Hypothalamus (tissue), 51 donors: ENCODE data around the gene CEBPG.

Experiments used
- DNase-seq, 51 donors: peaks; one replicate each; lab custom pipeline; 2025; lab: John Stamatoyannopoulos, UW

CEBPG gene

DNA sequence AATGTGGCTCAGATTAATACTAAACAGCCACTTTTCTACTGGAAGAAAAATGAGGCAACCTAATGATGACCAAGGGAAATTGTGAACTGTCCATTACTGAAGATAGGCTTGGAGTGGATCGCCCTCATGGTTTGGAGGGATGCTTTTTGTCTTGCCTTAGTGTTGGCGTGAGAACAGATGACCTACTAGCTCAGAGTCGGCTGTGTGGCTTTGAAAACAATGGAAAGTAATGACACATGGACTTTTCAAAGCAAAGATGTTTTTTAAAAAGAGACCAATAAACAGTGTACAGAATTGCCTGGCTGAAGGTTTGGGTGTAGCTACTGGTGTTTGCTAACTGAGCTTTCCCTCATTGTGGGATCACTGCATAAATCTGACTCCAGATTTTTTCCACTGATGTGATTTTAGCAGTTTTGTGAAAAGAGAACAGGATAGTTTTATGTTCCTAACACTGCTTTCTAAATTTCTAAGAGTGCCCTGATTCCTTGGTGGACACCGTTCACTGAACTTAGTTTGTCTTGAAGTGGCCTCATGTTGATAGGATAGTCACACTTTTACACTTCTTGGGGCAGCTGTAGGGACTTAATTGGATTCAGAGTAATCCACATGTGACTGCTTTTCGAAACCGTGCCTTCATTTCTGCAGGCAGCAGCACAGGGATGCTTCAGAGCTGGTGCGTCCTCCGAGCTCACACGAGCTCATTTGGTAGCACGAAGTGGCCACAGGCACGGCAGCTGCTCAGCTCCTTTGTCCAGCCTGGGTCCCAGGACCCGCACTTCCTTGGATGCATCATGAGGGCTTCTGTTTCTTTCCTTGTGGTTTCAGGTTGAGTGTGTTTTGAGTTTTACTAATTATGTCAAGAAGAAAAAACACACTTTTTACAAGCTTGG is 4.3 kb downstream of the CEBPG start:
- DNase-seq = no peak

DNA sequence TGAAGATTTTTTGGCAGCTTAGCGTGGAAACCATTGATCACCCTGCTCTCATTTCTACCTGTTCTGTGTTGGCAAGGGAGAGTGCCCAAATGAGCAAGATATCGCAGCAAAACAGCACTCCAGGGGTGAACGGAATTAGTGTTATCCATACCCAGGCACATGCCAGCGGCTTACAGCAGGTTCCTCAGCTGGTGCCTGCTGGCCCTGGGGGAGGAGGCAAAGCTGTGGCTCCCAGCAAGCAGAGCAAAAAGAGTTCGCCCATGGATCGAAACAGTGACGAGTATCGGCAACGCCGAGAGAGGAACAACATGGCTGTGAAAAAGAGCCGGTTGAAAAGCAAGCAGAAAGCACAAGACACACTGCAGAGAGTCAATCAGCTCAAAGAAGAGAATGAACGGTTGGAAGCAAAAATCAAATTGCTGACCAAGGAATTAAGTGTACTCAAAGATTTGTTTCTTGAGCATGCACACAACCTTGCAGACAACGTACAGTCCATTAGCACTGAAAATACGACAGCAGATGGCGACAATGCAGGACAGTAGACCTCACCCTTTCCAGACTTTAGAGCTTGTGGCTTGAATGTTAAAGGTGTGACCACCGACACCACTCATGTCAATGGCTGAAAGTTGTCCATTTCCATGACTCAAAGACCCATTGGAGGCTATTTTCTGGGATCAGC is 5.8 kb downstream of the CEBPG start:
- DNase-seq = no peak

DNA sequence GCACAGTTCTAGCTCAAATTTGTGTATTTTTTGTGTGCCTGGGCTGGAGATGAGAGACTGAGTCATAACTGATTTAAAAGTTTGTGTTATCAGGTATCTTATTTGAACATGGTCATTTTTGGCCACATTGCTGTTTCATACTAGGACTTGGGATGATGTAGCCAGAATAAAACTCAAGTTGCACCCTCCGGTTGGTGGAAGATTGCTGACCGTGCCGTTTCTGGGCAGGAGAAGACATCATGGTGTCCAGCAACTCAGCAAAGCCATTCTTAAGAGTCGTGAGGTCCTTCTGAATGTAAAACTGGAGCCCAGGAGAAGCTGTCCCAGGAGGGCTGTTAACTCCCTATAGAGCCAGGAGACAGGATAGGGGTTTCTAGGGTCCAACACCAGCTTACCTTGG is 7.6 kb downstream of the CEBPG start:
- no peak for DNase-seq

DNA sequence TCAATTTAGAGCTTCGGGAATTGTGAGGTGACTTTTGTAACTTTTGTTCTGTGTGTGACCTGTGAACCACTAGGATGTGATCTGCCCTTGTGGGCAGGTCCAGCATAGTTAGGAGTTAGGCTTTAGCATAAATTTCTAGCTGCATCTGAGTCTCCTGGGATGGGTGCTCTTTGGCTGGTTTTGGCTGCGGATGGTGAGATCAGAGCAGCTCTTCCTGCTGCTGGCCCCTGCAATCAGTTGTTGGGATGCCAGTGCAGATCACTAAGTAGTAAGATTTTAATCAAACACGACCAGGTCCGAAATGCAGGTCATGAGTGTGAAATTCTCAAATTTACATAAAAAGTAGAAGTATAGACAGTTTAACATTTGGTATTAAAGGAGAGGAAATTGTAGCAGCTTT is 8.5 kb downstream of the CEBPG start:
- DNase-seq = no peak

DNA sequence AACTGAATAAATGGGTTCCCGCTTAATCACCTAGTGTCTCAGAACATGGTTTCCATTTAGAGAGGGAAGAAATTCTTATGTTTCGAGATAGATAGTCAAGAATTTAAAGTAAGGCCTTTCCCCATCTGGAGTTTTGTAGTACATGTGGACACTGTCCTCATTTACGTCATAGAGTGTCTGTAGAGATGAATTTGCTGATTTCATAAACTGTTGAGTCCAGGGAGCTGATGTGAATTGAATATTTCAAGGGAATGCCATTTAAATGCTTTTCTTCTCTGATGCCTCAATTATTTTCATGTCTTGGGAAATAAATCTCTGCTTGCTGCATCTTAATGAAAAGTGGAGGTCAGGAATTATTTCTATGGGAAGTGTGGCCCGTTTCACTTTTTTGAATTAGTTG is 9.5 kb downstream of the CEBPG start:
- no peak for DNase-seq

DNA sequence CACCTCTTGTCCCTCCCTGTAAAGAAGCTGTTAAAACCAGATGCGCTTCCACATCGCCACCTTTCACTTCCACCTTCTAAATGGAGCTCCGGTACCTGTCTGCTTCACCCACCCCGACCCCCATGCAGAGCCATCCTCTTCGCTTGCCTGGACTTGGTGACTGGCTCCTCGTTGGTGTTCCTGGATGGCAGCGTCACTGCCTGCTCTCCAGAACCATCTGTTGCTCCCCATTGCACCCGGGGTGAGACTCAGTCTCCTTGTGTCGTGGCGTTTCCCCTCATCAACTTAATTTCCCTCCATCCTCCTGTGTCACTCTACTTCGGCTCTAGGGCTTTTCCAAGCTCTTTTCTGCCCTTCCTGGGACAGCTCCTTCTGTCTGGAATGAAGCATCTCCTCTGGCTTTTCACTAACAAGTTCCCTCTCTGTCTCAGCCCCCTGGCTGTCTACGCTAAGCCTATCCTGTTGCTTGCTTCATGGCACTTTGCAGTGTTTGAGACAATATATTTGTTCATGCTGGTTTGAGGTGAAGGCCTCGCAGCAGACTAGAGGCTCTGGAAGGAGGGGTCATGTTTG is 10.3 kb downstream of the CEBPG start:
- no peak for DNase-seq

DNA sequence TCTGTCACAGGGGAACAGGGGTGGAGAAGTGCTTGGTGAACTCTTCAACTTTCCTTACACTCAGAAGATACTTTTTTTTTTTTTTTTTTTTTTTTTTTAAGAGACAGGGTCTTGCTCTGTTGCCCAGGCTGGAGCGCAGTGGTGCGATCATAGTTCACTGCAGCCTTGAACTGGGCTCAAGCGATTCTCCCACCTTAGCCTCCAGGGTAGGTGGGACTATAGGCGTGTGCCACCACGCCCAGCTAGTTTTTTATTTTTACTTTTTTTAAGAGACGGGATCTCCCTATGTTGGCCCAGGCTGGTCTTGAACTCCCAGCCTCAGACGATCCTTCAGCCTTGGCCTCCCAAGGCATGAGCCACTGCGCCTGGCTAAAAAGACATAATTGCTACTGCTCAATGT is 11.5 kb downstream of the CEBPG start:
- DNase-seq = no peak

DNA sequence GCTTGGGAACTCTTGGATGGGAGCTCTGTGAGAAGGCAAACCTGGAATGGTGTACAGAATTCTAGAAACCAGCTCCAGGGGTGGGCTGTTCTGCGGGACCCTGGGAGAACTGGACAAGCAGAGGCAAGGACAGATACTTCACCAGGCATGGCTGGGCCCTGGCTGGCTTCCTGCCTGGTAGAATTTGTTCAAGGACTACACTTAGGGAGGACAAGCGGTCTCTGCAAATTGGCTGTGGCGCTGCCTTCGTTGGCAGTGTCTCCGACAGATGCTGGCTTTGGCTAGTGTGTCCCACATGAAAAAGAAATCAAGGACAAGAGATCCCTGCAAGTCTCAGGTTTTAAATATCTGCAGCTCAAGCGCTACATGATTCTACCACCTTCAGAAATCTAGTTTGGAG is 12.4 kb downstream of the CEBPG start:
- DNase-seq = peak in 15 of 51 donors; percentile 8 to 61 (median 39)

DNA sequence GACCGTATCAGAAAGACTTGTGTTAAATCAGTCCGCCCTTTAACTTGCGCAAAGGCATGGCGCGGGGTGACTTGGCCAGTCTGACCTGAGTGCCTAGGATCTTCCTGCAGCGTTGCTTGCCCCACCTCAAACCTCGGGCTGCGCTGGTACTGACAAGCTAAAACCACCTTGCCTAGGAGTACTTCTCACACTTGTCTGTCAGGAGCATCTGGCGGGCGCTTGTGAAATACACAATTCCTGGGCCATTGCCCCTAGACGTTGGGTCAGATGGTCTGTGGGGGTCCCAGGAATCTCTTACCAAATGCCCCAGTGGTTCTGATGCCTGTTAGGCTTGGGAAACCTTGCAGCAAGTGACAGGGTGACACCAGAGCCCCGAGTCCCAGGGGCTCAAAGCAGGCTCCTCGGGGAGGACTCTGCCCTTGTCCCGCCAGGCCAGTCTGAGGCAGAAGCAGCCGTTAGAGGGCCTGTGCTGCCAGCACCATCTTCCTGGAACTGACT is 12.9 kb downstream of the CEBPG start:
- DNase-seq = no peak

DNA sequence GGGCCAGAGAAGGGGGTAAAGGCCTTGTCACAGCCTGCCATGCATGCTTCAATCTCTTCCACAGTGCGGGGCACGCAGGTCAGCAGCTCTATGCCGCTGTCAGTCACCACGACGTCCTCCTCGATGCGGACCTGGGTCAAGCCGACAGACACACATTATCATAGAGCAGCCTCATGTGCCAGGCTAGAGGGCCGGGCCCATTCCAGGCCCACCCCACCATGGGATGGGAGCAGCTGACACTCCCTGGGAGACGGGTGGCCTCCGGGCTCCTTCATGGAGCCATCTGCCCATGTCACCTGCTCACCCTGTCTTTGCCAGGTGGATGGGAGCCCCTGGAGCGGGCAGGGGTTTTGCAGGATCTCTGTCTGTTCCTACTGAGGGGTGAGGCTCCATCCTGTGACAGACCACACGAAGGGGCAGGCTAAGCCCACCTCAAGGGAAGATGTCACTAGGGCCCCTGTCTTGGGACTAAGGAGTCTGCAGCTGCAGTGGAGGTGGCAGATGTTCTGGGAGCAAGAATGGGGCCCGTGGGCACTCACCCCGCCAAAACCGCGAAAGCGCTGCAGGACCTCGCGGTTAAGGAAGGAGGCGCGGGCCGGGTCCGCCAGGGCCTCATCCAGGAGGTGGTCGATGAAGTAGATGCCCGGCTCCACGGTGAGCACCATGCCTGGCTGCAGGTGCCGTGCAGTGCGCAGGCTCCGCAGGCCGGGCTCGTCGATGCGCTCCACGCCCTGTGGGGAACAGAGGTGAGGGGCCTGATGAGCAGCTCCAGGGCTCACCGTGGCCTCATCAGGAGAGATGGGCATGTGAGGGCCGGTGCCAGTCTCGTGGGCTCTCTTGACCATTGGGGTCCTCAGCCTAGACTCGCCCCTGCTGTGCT is 14.1 kb downstream of the CEBPG start:
- no peak for DNase-seq

DNA sequence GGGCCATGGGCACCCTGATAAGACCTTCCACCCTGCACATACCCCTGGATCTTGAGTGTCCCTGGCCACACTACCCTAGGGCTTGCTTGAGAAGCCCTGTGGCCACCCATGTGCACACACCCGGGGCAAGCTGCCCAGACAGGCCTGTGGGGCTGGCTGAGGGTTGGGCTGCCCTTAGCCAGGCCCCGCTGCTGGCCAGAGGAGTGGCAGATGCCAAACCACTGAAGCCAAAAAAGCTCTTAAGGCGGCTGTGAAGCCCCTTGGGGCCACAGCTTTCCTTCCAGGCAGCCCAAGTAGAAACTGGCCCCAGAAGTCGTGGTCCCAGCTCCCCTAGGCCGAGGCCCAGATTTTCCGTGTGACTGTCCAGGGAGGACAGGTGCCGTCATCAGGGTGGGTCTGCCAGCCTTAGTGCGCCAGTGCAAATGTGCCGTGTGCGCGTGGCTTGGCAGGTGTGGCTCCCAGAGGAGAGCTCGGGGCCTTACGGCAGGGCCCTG is 14.8 kb downstream of the CEBPG start:
- peak in 13 of 51 donors; percentile 13 to 63 (median 40) for DNase-seq

DNA sequence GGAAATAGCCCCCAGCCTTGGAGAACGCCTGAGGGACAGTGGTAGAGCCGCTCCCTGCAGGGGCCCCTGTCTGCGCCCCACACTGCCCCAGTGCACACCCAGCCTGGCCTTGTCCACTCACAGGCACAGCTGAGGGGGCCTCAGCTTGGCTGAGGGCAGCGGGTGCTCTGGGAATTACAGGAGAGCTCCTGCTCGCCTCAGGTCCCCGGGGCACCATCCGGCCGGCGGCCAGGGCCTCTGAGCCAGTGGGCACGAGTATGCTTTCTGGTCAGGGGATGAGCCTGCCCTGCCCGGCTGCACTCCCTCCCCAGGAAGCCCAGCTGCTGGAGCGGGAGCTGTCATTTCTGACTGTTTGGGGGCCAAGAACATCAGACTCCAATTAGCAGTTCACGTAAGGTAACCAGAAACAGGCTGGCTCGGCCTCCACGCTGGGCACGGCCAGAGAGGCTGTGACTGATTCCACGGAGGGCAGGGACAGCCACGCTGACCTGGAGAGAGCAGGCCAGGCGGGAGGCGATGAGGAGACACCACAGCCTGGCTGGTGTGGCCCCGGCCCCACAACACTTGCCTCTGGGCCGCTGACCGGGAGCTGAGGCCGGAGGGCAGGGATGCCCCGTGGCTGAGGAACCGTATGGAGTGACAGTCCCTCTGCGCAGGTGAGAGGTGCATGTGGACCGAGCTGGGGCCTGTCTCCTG is 15.4 kb downstream of the CEBPG start:
- DNase-seq = peak in 5 of 51 donors; percentile 23 to 57 (median 30)

DNA sequence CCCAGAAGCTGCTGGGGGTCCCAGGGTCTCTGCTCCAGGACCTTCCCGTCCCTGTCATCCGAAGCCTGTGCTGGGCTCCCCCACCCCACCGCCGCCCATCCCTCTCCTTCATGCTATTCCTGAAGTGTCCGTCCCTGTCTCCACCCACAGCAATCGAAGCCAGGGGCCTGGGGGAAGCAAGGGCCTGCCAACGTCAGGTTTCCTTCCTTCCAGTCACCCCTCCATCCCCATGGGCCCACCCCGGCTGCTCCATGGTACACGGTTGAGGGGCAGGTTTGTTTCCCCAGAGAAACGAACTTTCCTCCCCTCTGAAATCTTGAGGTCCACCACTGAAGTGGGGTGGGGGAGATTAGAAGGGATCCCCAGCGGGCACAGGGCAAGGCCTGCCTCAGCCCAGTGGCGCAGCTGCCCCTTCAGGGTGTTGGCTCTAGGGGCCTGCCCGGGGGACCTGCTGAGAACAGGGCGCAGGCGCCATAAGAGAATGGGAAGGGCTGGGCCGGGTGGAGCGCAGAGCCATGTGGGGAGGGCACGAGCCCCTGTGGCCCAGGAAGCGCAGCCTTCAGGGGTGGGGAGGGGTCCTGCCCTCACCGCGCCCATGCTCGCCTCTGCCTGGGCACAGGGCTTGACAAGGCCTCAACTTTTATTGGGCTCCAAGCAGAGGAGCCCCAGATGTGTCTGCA is 16.1 kb downstream of the CEBPG start:
- DNase-seq = no peak

DNA sequence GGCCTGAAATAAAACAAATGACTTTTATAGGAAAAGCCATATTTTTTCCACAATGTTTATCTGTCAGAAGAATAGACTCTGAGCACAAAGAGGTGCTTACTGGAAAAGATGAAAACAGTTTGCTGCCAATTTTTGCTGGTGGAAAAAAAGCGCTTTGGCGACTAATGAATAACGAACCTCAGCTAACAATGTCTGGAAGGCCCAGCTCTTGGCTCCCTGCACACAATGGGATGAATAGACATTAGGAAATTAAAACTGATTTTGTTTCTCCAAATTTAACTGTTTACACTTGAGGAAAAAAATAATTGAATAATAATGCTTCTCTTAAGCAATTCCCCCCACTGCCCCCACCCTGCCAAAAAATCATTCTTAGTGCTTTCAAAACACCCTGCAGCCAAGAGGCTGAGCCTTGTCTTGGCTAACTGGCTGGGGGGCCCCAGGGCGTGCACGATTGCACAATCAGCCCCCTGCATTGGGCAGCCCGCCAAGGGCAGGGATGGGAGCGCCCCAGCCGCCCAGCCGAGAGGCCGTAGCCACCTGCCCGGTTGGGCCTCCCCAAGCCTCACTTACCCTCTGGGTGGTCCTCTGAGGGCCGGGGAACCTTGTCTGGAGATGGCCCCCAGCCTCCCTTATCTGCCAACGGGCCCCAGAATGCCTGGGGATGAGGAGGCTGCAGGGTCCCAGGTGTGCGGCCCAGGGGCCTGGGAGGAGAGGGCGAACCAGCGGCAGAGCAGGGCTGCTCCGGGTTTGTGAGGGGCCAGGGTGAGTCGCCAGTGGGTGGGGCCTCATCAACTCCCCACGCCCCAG is 16.8 kb downstream of the CEBPG start:
- peak in 7 of 51 donors; percentile 25 to 56 (median 30) for DNase-seq

DNA sequence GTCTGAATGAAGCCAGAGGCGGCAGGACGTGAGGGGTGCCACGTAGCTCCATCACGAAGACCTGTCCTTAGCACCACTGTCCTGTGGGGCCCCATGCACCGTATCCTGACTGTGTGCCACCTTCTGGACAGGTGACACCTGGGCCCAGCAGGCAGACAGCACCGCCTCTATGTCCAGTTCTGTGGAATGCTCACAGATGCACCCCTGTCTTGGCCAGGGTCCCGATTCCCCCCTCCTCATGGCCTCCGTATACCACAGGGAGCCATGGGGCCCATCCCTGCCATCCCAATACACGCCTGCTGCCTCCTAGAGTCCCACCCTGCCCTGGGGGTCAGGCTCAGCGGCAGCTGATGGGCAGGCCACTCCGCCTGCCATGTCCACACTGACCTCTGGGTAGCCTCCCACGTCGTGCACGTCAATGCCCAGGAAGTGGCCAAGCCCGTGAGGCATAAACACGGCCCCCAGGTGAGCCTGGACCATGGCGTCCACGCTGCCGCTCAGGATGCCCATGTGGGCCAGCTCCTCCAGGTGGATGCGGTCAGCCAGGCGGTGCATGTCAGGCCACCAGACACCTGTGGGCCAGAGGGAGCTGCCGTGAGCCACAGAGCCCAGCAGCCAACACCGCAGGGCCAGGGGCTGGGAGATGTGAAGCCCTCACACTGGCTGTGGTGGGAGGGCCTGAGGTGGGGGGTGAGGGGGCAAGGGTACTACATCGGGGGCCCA is 17.6 kb downstream of the CEBPG start:
- no peak for DNase-seq

DNA sequence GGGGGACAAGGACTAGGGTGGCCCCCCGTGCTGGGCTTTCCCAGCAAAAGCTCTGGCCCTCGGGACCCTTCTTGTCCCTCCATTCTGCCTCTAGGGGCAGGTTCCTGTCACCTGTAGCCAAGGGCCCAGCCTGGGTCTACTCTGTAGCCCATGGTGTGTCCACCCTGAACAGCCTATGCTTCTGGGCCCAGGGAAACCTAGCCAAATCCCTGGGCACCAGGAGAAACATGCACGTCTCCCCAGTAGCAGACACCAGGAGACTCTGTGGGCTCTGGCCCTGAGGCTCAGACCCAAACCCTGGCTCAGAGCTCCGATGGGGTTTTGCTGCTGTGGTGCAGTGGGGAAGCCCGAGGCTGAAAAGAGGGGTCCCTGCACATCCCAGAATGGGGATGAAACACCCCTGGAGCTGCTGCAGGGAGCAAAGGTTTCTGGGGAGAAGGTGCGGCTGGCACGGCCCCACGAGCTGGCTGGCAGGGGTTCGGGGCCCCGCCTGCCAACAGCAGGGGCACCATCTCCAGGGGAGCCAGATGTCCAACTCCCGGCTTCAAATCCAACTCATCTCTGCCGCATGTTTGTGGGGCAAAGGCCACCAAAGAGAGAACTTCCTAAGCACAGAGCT is 18.2 kb downstream of the CEBPG start:
- no peak for DNase-seq
